SIG-M5 treated with dmso at 0.1 percent for 504 hours (cell line): ENCODE measurements around the gene S100PBP.
"Not testable (repeated sequence)": the region's sequence is repeated elsewhere in the genome, so short reads cannot be mapped to it uniquely, and the experiment has no call there.

Source experiments
- DNase-seq: peaks from one replicate; lab custom pipeline; 2025; ENCODE audit not compliant: unreplicated experiment; lab: John Stamatoyannopoulos, UW

S100PBP gene

GRCh38 chr1:32898958-32899357, 81.5 kb downstream of the S100PBP start:
- no peak for DNase-seq

- DNase-seq = no peak
These were observed 82.3 kb downstream of the S100PBP start for GRCh38 chr1:32899586-32900296.

GRCh38 chr1:32900371-32900955, 83.0 kb downstream of the S100PBP start:
- no peak for DNase-seq

- DNase-seq = no peak
These were observed 83.7 kb downstream of the S100PBP start, which contains the start of gene TMEM54 for GRCh38 chr1:32900956-32901822. Gene TMEM54 (minus strand): TSS chr1:32901389. CDS start chr1:32901238, 151 bp downstream.

- DNase-seq = no peak
These were observed 84.5 kb downstream of the S100PBP start for GRCh38 chr1:32901823-32902534.

GRCh38 chr1:32902535-32902920, 85.1 kb downstream of the S100PBP start:
- DNase-seq = no peak

GRCh38 chr1:32903991-32904785, 86.7 kb downstream of the S100PBP start:
- DNase-seq = no peak

- no peak for DNase-seq
These were observed 87.3 kb downstream of the S100PBP start for GRCh38 chr1:32904797-32905196.

GRCh38 chr1:32905588-32905987, 88.1 kb downstream of the S100PBP start:
- not testable (repeated sequence) for DNase-seq

GRCh38 chr1:32906654-32907053, 89.2 kb downstream of the S100PBP start:
- no peak for DNase-seq

GRCh38 chr1:32907435-32907834, 90.0 kb downstream of the S100PBP start:
- no peak for DNase-seq
